Caco-2 (cell line): ENCODE results near the gene SPDYE1. TPM values are rescaled to one million over a fixed set of nuclear protein-coding genes. Genes with fewer than 3 reads are reported as not detected.

Source experiments
- BruUV-seq: library from RNA; stranded (reverse); fragments of 400-500 nt; replicated peaks from 2 replicates; lab custom pipeline; 2021; lab: Mats Ljungman, UMichigan
- CTCF ChIA-PET: fragments of 300-600 bp; sonication (Branson Sonifier 250); formaldehyde crosslinking; loops from one replicate; lab custom pipeline; 2022; ENCODE audit warnings: antibody characterized with exemption; lab: Charles Lee
- POLR2A ChIA-PET: fragments of 300-600 bp; sonication (Branson Sonifier 250); formaldehyde crosslinking; loops from one replicate; lab custom pipeline; 2022; ENCODE audit warnings: antibody characterized with exemption; lab: Charles Lee
- DNase-seq, 2 experiments: peaks; one replicate each; pipeline versions ENCODE4 v3.0.0 to v3.0.0-alpha.2; 2020 to 2022
- H3K27me3 ChIP-seq: replicated peaks from 2 replicates; pipeline ENCODE4 v1.6.0; 2011; ENCODE audit warnings: low read length; ENCODE audit not compliant: control insufficient read depth, insufficient read depth
- H3K36me3 ChIP-seq: 2 replicates; pipeline ENCODE4 v1.5.1; 2011; ENCODE audit warnings: low read length; ENCODE audit not compliant: control insufficient read depth, insufficient read depth
- H3K4me1 ChIP-seq: fragments of 250-450 bp; sonication (Bioruptor Pico); 2 replicates; pipeline ENCODE4 v1.5.1; 2020; ENCODE audit warnings: mild to moderate bottlenecking
- H3K4me3 ChIP-seq: 2 replicates; pipeline ENCODE4 v1.5.1; 2011; ENCODE audit warnings: low read depth, mild to moderate bottlenecking, control low read depth, low read length
- H3K9me3 ChIP-seq: fragments of 250-450 bp; sonication (Bioruptor Pico); 2 replicates; pipeline ENCODE4 v1.5.1; 2020; ENCODE audit warnings: mild to moderate bottlenecking, moderate library complexity
- H3K27ac Mint-ChIP-seq: one replicate; pipeline ENCODE4 v1.8.0; 2022; ENCODE audit warnings: mixed read lengths; ENCODE audit not compliant: unreplicated experiment
- H3K27me3 Mint-ChIP-seq: one replicate; pipeline ENCODE4 v1.8.0; 2022; ENCODE audit warnings: mixed read lengths; ENCODE audit not compliant: insufficient read depth, unreplicated experiment
- H3K36me3 Mint-ChIP-seq: one replicate; pipeline ENCODE4 v1.8.0; 2022; ENCODE audit warnings: mild to moderate bottlenecking, mixed read lengths; ENCODE audit not compliant: insufficient read depth, unreplicated experiment
- H3K4me1 Mint-ChIP-seq: one replicate; pipeline ENCODE4 v1.8.0; 2022; ENCODE audit warnings: low read depth, mixed read lengths; ENCODE audit not compliant: unreplicated experiment
- H3K4me3 Mint-ChIP-seq: one replicate; pipeline ENCODE4 v1.8.0; 2022; ENCODE audit warnings: mild to moderate bottlenecking, moderate library complexity, mixed read lengths; ENCODE audit not compliant: unreplicated experiment
- H3K9me3 Mint-ChIP-seq: one replicate; pipeline ENCODE4 v1.8.0; 2022; ENCODE audit warnings: mixed read lengths; ENCODE audit not compliant: unreplicated experiment
- intact Hi-C: fragments of 100-400 bp; cut with micrococcal nuclease; formaldehyde crosslinking; loops from one replicate; pipeline ENCODE4 v1.10.0; 2022; ENCODE audit not compliant: unreplicated experiment
- total RNA-seq: library from RNA; stranded (reverse); gene quantifications from 2 replicates; pipeline ENCODE4 v1.2.3, GENCODE V29; 2022
- TF ChIP-seq, protein P1 (sequence below), 2 experiments: fragments of 200-600 bp in 1 of 2; IDR thresholded peaks; 1 replicate in 1 of 2; 2 replicates in 1 of 2; pipeline versions ENCODE4 v1.5.1 to v1.8.0; 2011 to 2022; ENCODE audit warnings: antibody characterized with exemption in 1 of 2, control low read depth in 1 of 2, inconsistent platforms in 1 of 2, low read depth in 1 of 2, low read length in 1 of 2, mild to moderate bottlenecking in 1 of 2, moderate library complexity in 1 of 2; ENCODE audit not compliant: insufficient read depth in 1 of 2, severe bottlenecking in 1 of 2, unreplicated experiment in 1 of 2

SPDYE1 gene
- total RNA-seq, 1 experiment from 2014 or later, result not detected

DNA sequence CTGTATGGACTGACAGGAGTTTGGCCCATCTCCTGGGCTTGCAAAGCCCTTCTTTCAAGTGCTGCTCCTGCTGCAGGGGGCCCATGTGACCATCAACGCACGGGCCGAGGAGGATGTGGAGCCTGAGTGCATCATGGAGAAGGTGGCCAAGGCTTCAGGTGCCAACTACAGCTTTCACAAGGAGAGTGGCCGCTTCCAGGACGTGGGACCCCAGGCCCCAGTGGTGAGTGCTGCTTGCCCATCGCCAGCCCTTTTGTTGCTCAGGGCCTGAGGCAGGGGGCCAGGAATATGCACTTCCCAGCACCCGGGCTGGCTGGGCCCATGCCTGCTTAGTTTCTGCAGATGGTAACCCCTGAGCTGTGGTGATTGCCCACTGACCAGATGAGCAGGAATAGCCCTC lies 59.0 kb downstream of the SPDYE1 start:
- TF ChIP-seq, protein P1, sequence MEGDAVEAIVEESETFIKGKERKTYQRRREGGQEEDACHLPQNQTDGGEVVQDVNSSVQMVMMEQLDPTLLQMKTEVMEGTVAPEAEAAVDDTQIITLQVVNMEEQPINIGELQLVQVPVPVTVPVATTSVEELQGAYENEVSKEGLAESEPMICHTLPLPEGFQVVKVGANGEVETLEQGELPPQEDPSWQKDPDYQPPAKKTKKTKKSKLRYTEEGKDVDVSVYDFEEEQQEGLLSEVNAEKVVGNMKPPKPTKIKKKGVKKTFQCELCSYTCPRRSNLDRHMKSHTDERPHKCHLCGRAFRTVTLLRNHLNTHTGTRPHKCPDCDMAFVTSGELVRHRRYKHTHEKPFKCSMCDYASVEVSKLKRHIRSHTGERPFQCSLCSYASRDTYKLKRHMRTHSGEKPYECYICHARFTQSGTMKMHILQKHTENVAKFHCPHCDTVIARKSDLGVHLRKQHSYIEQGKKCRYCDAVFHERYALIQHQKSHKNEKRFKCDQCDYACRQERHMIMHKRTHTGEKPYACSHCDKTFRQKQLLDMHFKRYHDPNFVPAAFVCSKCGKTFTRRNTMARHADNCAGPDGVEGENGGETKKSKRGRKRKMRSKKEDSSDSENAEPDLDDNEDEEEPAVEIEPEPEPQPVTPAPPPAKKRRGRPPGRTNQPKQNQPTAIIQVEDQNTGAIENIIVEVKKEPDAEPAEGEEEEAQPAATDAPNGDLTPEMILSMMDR (IDR thresholded peaks at IDR 0.05; ENCODE audit: insufficient read depth in 1 of 2, low read depth in 1 of 2, low read length in 1 of 2, severe bottlenecking in 1 of 2, unreplicated experiment in 1 of 2), result no peak
- H3K4me3 Mint-ChIP-seq, result no peak overlapping the region
- H3K9me3 Mint-ChIP-seq, result no peaks in the 10 kb centered on the region
- H3K36me3 Mint-ChIP-seq, result peaks cover 59% of the 10 kb centered on the region
- no peaks in the 10 kb centered on the region for H3K27me3 Mint-ChIP-seq
- CTCF ChIA-PET, result no interaction called here
- no peaks in the 10 kb centered on the region for H3K27me3 ChIP-seq
- DNase-seq, result peak in 1 of 2 experiments; percentile 21
- no peak overlapping the region for H3K27ac Mint-ChIP-seq
- no TSS peak for BruUV-seq
- H3K4me3 ChIP-seq, result no peak overlapping the region
- no peaks in the 10 kb centered on the region for H3K9me3 ChIP-seq
- intact Hi-C loops, result no loop called here
- no peaks in the 10 kb centered on the region for H3K4me1 Mint-ChIP-seq
- H3K36me3 ChIP-seq, result peaks cover 4% of the 10 kb centered on the region
- H3K4me1 ChIP-seq, result no peaks in the 10 kb centered on the region
- POLR2A ChIA-PET, result no interaction called here

DNA sequence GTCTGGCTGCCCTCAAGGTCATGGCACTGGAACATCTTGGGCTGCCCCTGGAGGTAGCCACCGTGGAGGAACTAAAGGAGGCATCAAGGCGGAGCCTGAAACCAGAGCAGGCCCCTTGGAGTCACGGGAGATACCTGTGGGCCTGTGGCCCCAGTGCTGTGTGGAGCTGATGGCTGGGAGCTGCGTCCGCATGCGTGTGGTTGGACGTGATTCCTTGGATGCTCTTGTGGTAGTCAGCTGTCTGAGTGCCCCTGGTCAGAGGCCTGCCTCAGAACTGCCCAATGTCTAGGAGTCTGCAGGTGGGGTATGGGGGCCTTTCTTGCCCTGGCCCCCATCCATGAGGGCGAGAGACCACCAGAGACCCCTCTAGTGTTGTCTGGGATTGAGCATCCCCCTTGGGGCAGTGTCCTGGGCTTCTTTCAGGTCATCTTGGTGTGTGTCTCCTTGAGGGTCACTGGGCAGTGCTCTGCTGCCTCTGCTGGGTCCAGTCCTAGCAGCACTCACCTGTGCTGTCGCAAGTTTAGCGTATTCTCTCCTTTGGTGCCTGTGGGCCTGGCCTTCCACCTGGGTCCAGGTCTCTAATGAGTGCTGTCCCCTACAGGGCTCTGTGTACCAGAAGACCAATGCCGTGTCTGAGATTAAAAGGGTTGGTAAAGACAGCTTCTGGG lies 59.6 kb downstream of the SPDYE1 start:
- DNase-seq, result peak in 1 of 2 experiments; percentile 18
- peaks cover 52% of the 10 kb centered on the region for H3K36me3 Mint-ChIP-seq
- no peaks in the 10 kb centered on the region for H3K9me3 Mint-ChIP-seq
- no peaks in the 10 kb centered on the region for H3K27me3 ChIP-seq
- no peaks in the 10 kb centered on the region for H3K4me1 ChIP-seq
- ChIA-PET POLR2A (no interaction called here), CTCF (interaction anchor here (0.5 kb wide), 1 partner anchor 13 kb away, joined by 3 read pairs; the partner anchor contains the start of gene DBNL)
- BruUV-seq, result no TSS peak
- intact Hi-C loops, result no loop called here
- H3K4me3 Mint-ChIP-seq, result no peak overlapping the region
- no peaks in the 10 kb centered on the region for H3K4me1 Mint-ChIP-seq
- H3K27me3 Mint-ChIP-seq, result no peaks in the 10 kb centered on the region
- no peak overlapping the region for H3K4me3 ChIP-seq
- H3K36me3 ChIP-seq, result peaks cover 4% of the 10 kb centered on the region
- TF ChIP-seq, protein P1 (IDR thresholded peaks at IDR 0.05; ENCODE audit: insufficient read depth in 1 of 2, low read depth in 1 of 2, low read length in 1 of 2, severe bottlenecking in 1 of 2, unreplicated experiment in 1 of 2), result no peak
- H3K9me3 ChIP-seq, result no peaks in the 10 kb centered on the region
- no peak overlapping the region for H3K27ac Mint-ChIP-seq

DNA sequence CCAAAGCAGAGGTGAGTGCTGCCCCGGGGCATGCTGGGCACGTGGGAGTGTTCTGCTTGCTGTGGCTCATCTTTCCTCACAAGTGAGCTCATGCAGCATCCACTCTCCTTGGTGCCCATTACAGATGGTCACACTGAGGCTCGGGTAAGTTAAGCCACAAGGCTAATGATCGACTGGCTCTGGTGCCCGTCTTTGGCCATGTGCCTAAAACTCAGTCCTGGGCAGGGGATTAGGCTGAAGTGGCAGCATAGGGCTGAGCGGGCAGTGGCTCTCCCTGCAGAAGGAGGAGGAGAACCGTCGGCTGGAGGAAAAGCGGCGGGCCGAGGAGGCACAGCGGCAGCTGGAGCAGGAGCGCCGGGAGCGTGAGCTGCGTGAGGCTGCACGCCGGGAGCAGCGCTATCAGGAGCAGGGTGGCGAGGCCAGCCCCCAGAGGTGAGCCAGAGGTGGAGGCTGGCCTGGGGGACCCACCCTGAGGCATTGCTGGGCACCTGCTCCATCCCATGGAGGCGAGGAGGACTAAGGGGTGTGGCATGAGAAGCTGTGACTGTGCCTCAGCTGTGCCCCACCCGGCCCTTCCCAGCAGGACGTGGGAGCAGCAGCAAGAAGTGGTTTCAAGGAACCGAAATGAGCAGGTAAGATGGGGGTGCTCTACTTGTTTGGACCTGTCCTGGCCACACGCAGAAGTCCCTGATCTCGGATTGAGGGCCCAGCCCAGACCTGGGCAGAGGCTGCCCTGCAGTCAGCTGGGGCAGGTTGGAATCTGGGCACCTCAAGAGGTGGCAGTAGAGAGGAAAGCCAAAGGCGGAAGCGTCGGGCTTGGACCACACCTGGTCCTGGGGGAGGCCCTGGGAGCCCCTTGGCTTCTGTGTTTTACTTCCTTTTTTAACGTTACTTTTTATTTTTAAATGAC lies 60.4 kb downstream of the SPDYE1 start:
- no peaks in the 10 kb centered on the region for H3K4me1 Mint-ChIP-seq
- peaks cover 50% of the 10 kb centered on the region for H3K36me3 Mint-ChIP-seq
- ChIA-PET CTCF (interaction anchor here (0.5 kb wide), 1 partner anchor 14 kb away, joined by 3 read pairs; the partner anchor contains the start of gene DBNL), POLR2A (no interaction called here)
- no peaks in the 10 kb centered on the region for H3K9me3 Mint-ChIP-seq
- TF ChIP-seq, protein P1 (IDR thresholded peaks at IDR 0.05; ENCODE audit: insufficient read depth in 1 of 2, low read depth in 1 of 2, low read length in 1 of 2, severe bottlenecking in 1 of 2, unreplicated experiment in 1 of 2), result no peak
- no TSS peak for BruUV-seq
- no peak overlapping the region for H3K4me3 ChIP-seq
- DNase-seq, result peak in 1 of 2 experiments; percentile 23
- no peaks in the 10 kb centered on the region for H3K27me3 Mint-ChIP-seq
- no peaks in the 10 kb centered on the region for H3K4me1 ChIP-seq
- H3K9me3 ChIP-seq, result no peaks in the 10 kb centered on the region
- no peak overlapping the region for H3K4me3 Mint-ChIP-seq
- no peak overlapping the region for H3K27ac Mint-ChIP-seq
- intact Hi-C loops, result no loop called here
- peaks cover 4% of the 10 kb centered on the region for H3K36me3 ChIP-seq
- H3K27me3 ChIP-seq, result no peaks in the 10 kb centered on the region
